Ureter (tissue), 1 donor: ENCODE measurements around the gene CIITA. TPM values are rescaled to one million over a fixed set of nuclear protein-coding genes. Genes with fewer than 3 reads are reported as not detected.
"Not testable (repeated sequence)": the region's sequence is repeated elsewhere in the genome, so short reads cannot be mapped to it uniquely, and the experiment has no call there.

ENCODE experiments used
- DNase-seq: peaks from one replicate; pipeline ENCODE4 v3.0.0-alpha.2; 2020; ENCODE audit warnings: low spot score
- total RNA-seq: library from RNA; stranded (reverse); gene quantifications from one replicate; pipeline ENCODE4 v1.2.4, GENCODE V29; 2023
- donor health status: DM: yes; HTN: yes; CAD: no.

CIITA gene
- total RNA-seq, 1 donor from 2014 or later = 32.0 TPM

DNA sequence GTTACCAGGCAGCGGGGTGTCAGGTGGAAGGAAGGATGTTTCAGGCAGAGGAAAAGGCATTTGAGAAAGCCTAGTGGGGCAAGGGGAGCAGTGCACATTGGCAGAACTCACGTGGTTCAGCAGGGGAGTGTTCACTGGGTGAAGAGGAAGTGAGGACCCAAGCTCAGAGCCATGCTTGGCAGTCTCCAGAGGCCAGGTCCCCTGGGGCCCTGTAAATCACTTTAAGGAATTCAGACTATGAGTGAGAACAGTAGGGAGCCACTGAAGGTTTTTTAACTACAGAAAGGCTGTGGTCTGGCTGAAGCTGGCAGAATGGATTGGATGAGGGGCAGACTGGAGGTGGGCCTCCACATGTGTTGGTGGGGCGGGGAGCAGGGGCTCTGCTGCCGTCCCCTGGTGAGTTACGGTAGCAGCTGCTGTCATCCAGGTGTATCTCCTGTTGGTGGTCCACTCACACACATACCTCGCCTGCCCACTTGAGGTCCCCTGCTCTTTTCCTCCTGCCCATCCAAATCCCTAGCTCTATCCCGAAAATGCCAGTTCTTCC is 72.5 kb downstream of the CIITA start:
- DNase-seq = no peak

DNA sequence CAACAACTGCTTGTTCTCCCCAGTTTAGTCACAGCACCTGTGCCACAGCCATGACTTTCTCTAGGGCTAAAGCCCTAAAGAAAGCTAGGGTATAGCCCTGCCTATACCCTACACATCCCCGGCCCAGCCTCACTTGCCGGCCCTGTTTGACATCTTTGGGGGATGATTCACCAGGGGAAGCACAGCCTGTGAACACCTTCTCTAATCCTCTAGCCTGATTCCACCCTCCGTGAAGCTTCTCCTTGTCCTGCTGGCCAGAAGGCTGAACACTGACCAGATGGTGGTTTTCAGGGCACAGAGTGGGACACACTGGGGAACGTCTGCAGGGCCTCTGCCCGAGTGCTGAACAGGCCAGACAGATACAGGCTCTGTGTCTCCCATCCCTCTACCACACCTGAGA is 73.4 kb downstream of the CIITA start:
- no peak for DNase-seq

DNA sequence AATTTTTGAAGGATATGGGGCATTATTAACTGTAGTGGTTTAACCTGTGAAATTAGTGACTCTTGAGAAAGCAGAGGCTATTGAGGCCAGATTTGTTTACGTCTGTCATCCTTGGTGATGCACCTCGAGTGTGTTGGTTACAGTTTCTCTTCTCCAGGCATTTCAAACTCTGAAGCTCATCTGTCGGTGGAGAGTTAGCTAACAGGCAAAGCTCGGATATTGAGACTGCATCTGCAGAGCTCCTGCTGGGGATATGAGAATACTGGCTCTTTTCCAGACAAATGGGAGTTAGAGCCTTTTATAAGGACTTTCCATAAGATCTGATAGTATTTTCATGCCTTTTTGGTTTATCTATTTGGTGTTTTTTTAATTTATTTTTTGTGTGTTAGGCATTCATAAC is 74.0 kb downstream of the CIITA start:
- no peak for DNase-seq

DNA sequence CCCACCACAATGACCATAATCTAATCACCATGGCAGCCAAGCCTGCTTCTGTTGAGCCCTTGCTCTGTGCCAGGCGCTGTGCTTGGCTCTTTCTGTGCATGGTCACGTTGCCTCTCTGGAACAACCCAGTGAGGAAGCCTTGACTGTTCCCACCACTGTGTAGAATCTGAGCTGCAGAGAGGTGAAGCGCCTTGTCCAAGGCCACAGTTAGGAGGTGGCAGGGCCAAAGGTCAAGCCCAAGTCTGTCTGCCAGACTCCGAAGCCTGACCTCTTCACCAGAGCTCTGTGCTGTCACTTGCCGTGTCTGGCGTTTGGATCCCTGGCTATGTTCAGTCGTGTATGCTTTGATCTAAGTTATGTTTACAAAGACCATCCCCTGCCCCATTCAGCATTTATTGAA is 77.9 kb downstream of the CIITA start:
- DNase-seq = no peak

DNA sequence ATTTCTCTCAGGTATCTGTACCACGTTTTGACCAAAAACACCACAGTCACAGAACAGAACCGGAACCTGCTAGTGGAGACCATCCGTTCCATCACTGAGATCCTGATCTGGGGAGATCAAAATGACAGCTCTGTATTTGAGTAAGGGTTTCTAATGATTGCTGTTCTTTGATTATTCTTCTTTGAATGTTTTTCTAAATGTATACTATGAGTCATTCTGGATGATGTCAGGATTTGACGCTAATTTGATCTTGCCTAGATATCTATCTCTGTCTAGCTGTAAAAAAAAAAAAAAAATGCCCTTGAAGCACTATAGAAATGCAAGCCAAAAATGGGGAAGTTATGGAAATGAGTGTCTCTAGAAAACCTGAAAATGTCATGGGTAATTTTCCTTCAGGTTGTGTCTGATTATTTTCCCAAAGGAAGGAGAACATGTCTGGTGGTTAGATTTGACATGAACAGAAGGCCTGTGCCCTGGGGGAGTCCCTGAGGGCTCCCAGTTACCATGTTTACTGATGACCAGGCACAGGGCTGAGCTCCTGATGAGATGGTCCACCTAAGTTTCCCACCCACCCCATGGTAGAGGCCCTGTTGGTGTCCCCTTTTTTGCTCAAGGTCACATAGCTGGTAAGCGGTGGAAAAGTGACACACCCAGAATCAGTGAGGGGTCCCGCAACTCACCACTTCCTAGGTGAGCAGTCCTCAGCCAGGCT is 80.9 kb downstream of the CIITA start:
- DNase-seq = no peak

DNA sequence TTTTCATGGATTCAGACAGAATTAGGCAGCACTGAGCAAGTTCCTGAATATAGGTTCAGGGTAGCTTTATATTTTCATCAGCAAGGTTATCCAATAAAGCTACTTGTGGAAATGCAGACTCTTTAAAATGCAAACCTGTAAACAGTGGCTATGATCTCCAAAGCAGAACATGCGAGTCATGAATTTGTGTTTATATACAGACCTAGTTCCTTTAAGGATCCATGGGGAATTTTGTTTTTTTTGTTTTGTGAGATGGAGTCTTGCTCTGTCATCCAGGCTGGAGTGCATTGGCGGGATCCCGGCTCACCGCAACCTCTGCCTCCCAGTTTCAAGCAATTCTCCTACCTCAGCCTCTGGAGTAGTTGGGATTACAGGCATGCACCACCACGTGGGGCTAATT is 82.2 kb downstream of the CIITA start:
- no peak for DNase-seq

DNA sequence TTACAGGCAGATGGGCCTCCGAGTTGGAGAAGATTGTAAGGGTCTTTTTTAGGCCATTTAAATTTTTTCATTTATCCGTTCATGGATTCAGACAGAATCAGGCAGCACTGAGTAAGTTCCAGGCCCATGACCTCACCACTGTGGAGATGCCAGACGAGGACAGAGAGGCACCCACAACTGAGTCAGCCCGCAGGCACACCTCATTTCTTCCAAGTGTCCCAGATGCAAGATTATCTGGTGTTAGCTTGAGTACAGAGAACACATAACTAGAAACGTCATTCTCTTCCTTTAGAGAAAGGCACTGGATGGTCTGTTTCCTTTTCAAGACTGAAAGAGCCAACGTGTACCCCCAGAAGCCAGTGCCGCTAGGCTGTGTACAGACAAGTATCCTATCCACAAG is 84.2 kb downstream of the CIITA start:
- DNase-seq = no peak

DNA sequence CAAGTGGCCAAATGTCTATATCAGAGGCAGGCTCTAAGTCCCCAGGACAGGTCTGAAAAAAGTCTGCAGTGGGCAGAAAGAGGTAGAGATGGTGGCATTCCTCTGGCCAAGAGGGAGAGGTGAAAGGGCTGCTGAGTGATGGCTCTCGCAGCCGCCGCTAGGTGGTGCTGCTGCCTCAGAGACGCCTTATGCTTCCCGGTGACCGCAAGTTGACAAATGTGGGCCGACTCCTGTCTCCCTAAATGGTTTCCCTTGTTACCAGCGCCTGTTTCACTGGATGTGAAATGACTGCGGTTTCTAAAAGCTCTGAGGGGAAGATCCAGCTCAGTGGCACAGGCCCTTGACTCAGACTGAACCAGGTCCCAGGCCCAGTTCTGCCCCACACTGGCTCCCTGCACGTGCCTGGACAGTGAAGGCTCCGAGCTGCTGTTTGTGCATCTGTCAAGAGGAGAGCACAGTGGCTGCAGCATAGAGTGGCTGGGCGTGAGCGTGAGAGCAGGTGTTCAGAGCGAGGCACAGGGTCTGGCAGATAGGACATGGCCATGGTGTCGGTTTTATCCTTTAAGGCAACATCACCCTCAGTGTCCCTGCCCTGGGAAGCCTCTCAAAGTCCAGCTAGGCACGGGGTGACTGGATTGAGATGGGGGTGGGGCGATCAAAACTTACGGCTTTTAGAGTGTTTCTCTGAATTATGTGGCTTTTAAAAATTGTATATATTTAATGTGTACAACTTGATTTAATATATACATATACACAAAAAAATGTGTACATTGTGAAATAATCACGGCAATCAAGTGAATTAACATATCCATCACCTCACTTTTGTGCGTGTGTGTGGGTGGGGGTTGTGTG is 87.3 kb downstream of the CIITA start:
- DNase-seq = peak; percentile 89

DNA sequence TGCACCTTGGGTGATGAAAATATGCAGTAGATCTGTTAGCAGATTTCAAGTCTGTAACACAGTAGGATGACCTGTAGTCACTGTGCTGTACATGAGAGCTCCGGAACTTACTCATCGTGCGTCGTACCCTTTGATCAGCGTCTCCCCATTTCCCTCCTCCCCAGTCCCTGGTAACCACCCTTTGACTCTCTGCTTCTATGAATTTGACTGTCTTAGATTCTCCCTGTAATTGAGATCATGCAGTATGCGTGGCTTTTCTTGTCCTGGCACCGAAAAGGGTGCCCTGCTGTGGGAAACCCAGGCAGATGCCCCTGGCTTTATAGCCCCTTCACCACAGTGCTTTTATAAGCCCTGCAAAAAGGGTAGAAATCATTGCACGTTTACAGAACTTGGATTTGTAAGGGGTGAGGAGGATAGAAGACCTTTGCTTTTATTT is 87.9 kb downstream of the CIITA start:
- DNase-seq = no peak

DNA sequence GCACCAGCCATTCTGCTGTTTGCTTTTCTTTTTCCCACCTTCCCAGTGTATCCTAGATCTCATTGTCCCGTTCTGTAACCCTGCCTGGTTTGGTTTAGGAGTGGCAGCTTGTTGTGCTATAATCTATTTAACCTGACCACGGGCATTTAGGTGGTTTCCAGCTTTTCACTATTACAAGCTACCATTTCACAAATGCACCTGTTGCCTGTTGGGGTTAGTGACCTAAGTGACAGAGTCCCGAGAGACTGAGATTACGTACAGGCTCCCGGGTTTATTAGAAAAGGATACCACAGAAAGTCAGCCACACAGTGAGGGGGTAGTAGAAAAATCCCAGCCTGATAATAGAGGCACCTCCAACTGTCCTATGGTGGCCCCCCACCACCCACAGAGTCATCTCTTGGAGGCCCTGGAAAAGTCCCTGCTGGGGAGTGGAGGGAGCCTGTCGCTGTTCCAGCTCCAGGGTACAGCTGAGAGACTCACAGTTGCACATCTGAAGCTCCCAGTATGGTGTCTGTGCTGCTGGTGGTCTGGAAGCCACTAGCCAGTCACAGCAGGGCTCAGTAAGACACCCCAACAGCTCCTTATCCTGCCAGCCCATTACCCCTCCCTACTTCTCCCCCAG is 88.5 kb downstream of the CIITA start:
- DNase-seq = no peak

DNA sequence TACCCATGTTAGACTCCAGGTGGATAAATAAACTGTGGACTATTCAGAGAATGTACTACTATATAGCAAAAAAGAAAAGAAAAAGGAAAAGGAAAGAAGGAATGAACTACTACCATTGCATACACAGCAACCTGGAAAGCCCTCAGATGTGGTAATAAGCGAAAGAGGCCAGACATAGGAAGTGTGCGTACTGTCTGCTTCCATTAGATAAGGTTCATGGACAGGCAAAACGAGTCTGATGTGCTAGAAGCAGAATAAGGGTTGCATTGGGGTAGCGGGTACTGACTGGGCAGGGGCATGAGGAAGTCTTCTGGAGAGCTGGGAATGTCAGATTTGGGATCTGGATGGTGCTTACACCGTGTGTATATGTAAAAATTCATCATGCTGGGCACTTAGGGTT is 89.1 kb downstream of the CIITA start:
- DNase-seq = no peak

DNA sequence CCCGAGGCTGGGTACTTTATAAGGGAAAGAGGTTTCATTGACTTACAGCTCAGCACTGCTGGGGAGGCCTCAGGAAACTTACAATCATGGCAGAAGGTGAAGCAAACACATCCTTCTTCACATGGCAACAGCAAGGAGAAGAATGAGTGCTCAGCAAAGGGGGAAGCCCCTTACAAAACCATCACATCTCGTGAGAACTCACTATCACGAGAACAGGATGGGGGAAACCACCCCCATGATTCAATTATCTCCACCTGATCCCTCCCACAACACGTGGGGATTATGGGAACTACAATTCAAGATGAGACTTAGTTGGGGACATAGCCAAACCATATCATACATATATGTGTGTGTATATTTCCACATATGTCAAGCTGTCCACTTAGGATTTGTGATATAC is 89.6 kb downstream of the CIITA start:
- not testable (repeated sequence) for DNase-seq

DNA sequence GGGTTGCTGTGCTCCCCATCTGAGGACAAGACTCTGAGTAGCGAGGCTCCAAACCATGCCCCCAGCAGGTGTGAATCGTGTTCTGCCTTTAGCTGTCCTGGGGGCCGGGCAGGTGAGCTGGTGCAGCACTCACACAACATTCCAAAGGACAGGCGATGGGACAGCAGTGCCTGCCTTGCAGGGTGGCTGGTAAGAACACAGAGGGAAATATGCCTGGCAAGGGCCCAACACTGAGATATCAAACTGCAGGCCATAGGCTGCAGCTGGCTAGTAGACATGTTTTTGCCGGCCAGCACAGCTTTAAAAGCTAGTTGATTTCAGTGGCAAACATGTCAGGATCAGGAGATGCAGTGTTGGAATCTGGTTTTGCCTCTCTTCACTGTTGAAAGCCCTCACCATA is 91.0 kb downstream of the CIITA start:
- no peak for DNase-seq

DNA sequence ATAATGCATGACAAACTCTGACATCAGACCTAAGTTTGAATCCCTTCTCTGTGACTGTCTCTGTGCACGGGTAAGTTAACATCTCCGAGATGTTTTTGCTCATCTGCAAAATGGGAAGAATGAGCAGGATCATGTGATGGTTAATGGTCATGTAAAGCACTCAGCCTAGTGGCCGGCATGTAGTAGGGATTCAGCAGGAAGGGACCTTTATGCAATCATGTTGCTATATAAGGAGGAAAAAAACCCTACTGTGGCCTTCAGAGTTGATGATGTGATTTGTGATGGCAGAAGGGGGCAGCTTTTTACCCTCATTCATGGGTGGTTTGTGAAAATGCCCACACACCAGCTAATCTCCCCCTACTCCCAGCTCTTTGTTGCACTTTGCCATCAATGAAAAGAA is 91.5 kb downstream of the CIITA start:
- no peak for DNase-seq

DNA sequence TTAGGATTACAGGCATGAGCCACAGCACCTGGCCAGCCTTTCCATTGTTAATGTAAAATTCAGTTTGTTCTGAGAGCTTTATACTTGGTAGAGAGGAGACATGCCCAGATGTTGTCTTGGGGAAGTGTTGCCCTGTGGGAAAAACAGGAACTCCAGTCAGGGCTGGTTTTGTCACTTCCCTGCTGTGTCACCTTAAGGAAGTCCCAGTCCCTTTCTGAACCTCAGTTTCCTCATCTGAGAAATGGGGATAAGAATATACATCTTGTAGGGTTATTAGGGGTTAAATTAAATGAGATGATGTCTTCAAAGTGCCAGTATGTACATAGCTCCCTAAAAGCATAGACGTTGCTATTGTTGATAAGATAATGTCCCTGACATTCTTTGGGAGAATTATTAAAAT is 92.6 kb downstream of the CIITA start:
- DNase-seq = no peak

DNA sequence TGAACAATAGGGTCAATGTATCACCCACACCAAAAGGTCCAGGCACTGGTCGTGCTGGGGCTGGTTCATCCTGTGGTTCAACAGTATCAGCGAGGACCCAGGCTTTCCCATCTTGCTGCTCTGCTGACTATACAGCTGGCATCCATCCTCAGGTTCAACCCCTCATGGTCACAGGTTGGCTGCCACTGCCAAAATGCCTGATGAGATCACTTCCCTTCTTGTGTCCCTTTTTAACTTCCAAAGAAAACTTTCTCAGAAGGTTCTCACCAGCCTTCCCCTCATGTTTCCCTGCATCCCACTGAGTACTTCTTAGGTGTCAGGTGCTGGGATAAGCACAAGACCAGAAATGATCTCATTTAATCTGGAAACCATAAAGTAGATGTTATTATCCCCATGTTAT is 93.1 kb downstream of the CIITA start:
- DNase-seq = no peak

DNA sequence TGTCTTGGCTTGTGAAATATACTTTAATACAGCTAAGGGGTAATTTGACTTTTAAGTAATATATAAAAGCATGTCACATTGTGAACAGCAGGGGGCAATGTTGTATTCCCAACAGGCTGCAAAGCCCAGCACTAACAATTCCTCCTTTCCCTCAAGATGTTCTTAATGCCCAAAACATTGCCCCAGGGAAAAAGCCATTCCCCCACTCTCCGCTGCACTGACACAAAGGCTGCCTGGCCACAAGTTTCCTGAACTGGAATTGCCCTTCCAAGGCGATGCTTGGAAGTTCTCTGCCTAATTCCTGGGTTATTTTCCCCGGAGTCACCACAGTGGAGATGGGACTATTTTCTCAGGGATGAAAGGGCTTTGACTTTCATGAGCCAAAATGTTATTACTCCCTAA is 94.6 kb downstream of the CIITA start:
- peak; percentile 65 for DNase-seq

DNA sequence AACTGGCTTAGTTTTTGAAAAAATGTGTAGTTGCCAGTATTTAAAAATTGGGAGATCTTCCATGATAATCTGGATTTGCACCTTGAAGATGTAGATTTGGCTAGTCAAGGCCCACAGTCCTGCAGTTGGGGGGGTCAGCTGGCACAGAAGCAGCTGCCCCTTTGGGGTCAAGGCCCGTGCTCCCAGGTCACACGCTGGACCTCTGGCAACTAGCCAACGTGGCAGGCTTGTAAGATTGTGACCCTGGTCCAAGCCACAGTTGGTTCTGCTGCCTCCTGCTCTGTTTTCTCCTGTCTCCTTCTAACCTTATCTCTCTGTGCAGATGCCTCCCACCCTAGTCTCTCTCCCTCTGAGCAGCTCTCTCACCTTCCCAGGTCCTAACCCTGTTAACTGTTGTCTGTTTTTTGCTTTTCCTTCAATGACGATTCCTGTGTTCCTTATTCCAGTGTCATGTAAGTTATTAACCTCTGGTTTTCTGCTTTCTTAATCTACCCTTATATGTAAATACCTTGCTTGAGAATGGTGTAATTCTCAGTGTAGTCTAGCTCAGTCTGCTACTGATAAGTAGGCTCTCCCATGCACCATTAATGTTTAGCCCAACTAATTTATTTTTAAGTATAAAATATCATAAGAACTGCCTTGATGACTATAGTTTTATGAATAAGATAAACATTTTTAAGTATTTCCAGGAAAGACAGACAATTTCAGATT is 95.3 kb downstream of the CIITA start:
- DNase-seq = no peak

DNA sequence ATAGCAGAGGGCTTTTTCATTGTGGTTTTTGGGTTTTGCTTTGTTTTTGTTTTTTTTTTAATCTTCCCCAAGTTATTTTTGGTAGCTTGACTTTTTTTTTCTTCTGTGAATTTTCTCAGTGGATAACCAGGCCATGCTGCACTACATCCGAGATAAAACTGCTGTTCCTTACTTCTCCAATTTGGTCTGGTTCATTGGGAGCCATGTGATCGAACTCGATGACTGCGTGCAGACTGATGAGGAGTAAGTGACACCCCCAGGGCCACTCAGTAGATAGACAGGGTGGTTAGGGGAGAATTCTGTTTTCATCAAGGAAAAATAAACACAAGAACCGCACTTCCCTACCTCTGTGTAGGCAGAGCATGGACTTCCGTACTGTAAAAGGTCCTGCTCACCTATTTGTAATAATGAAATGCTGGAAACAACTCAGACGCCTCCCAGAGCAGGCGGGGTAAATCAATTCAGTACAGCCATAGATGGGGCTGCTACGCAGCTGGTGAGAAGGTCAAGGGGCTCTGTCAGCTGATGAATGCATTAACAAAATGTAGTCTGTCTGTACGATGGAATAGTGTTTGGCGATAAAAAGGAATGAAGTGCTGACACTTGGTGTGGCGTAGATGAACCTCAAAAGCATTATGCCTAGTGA is 95.9 kb downstream of the CIITA start:
- DNase-seq = no peak

DNA sequence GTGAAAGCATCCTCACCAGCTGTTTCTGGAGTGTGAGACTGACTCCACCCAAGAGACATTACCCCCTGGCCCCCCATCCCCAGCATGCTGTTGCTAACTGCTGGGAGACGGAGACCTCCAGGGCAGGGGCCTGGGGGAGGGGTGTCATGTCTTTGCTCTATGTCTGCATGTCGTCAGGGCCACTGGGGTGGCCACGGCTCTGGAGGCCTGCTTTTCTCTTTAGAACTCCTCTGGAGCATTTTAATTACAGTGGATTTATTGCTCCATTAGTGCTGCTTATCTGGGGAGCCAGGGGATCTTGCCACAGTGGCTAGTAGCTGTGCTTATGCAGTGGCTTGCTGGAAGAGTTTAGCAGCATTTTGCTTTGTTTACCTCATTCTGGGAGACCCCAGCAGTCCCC is 99.6 kb downstream of the CIITA start:
- DNase-seq = no peak

DNA sequence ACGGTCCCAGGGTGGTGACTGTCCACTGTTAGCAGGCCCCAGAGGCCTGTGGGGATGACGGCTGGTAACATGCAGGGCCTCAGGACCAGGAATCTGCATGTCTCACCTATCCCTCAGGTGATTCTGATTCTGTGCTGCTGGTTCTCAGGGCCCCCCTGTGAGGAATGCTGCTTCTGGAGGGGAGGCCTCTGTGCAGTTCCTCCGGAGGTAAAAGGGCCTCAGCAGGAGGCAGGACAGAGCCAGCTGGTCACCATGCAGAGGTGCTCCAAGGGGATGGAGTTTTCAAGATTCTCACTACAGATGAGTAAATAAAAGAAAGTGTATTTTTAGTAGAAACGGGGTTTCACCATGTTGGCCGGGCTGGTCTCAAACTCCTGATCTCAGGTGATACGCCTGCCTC is 101.1 kb downstream of the CIITA start:
- DNase-seq = no peak
